Osteoblast (primary cell): ENCODE results near the gene SHFL. TPM values are rescaled to one million over a fixed set of nuclear protein-coding genes. Genes with fewer than 3 reads are reported as not detected.

Experiments used
- DNase-seq: peaks from one replicate; pipeline ENCODE4 v3.0.0; 2011; ENCODE audit warnings: low spot score, mixed read lengths; ENCODE audit not compliant: insufficient read length; ENCODE audit errors: missing footprints
- H2AFZ ChIP-seq: 2 replicates; pipeline ENCODE4 v1.6.0; 2011; ENCODE audit warnings: mild to moderate bottlenecking, low read length
- H3K27ac ChIP-seq: 2 replicates; pipeline ENCODE4 v1.5.1; 2011; ENCODE audit warnings: mild to moderate bottlenecking, low read depth, low read length, moderate library complexity
- H3K27me3 ChIP-seq: 2 replicates; pipeline ENCODE4 v1.6.0; 2012; ENCODE audit warnings: mild to moderate bottlenecking, control low read depth, inconsistent platforms, low read length, moderate library complexity; ENCODE audit not compliant: insufficient read depth
- H3K36me3 ChIP-seq: 2 replicates; pipeline ENCODE4 v1.5.1; 2011; ENCODE audit warnings: mild to moderate bottlenecking, low read length, control low read depth, moderate library complexity; ENCODE audit not compliant: insufficient read depth
- H3K4me1 ChIP-seq: 2 replicates; pipeline ENCODE4 v1.5.1; 2011; ENCODE audit warnings: mild to moderate bottlenecking, low read length, control low read depth, moderate library complexity; ENCODE audit not compliant: insufficient read depth
- H3K4me2 ChIP-seq: 2 replicates; pipeline ENCODE4 v1.6.0; 2011; ENCODE audit warnings: mild to moderate bottlenecking, low read length; ENCODE audit not compliant: insufficient read depth
- H3K4me3 ChIP-seq: fragments of 200-600 bp; sonication (generic); 3 replicates; pipeline ENCODE4 v1.5.1; 2012; ENCODE audit warnings: mild to moderate bottlenecking, low read length, inconsistent platforms; ENCODE audit not compliant: insufficient read depth
- H3K79me2 ChIP-seq: 2 replicates; pipeline ENCODE4 v1.6.0; 2012; ENCODE audit warnings: mild to moderate bottlenecking, low read length, control low read depth, inconsistent platforms; ENCODE audit not compliant: insufficient read depth
- H3K9me3 ChIP-seq: 2 replicates; pipeline ENCODE4 v1.5.1; 2011; ENCODE audit warnings: low read depth, low read length, control low read depth
- H4K20me1 ChIP-seq: 2 replicates; pipeline ENCODE4 v1.6.0; 2012; ENCODE audit warnings: mild to moderate bottlenecking, low read length, control low read depth; ENCODE audit not compliant: insufficient read depth
- total RNA-seq: library from RNA; depleted of rRNA; stranded (reverse); fragments of >200 nt; gene quantifications from 2 replicates; pipeline ENCODE4 v1.2.3, GENCODE V29; 2012
- TF ChIP-seq, protein P1 (sequence below): IDR thresholded peaks from 2 replicates; pipeline ENCODE4 v1.5.1; 2011; ENCODE audit warnings: mild to moderate bottlenecking, low read depth, low read length, moderate library complexity; ENCODE audit errors: extremely low read depth

The SHFL gene
- total RNA-seq, 1 donor: 22.4 TPM

DNA sequence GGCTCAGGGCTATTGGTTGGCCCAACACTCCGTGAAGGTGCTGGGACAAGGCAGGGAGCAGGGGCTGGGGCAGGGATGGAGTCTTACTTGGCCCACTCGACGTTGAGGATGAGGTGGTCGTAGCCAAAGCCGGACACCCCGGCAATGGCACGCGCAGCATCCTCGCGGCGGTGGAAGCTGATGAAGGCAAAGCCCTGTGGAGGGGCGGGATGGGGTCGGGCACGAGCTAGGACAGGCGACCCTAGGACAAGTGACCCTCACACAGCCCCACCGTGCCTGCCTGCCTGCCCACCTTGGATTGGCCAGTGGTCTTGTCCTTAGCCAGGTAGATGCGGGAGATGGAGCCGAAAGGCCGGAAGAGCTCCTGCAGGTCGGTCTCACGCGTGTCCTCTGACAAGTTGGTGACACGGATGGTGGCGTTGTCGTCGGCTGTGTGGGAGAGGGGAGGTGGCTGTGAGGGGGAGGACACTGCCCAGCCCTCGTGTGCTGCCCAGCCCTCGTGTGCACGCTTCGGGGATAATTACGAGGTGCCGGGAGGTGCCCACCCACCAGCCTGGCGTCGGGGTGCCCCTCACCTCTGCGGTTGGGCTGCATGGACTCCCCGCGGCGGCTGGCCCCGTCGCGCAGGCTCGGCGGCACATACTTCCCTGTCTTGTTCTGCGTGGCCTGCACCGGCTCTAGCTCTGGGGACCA is 29.4 kb downstream of the SHFL start:
- Histone ChIP-seq H3K9me3 (no peaks in the 10 kb centered on the region), H3K27me3 (no peaks in the 10 kb centered on the region), H3K36me3 (peaks cover 50% of the 10 kb centered on the region), H2AFZ (no peak overlapping the region), H4K20me1 (peaks cover 17% of the 10 kb centered on the region), H3K4me1 (peaks cover 11% of the 10 kb centered on the region), H3K4me3 (no peak overlapping the region), H3K79me2 (peaks cover 27% of the 10 kb centered on the region), H3K4me2 (no peak overlapping the region), H3K27ac (no peak overlapping the region)
- DNase-seq: peak; percentile 64
- TF ChIP-seq, protein P1, sequence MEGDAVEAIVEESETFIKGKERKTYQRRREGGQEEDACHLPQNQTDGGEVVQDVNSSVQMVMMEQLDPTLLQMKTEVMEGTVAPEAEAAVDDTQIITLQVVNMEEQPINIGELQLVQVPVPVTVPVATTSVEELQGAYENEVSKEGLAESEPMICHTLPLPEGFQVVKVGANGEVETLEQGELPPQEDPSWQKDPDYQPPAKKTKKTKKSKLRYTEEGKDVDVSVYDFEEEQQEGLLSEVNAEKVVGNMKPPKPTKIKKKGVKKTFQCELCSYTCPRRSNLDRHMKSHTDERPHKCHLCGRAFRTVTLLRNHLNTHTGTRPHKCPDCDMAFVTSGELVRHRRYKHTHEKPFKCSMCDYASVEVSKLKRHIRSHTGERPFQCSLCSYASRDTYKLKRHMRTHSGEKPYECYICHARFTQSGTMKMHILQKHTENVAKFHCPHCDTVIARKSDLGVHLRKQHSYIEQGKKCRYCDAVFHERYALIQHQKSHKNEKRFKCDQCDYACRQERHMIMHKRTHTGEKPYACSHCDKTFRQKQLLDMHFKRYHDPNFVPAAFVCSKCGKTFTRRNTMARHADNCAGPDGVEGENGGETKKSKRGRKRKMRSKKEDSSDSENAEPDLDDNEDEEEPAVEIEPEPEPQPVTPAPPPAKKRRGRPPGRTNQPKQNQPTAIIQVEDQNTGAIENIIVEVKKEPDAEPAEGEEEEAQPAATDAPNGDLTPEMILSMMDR: no peak

DNA sequence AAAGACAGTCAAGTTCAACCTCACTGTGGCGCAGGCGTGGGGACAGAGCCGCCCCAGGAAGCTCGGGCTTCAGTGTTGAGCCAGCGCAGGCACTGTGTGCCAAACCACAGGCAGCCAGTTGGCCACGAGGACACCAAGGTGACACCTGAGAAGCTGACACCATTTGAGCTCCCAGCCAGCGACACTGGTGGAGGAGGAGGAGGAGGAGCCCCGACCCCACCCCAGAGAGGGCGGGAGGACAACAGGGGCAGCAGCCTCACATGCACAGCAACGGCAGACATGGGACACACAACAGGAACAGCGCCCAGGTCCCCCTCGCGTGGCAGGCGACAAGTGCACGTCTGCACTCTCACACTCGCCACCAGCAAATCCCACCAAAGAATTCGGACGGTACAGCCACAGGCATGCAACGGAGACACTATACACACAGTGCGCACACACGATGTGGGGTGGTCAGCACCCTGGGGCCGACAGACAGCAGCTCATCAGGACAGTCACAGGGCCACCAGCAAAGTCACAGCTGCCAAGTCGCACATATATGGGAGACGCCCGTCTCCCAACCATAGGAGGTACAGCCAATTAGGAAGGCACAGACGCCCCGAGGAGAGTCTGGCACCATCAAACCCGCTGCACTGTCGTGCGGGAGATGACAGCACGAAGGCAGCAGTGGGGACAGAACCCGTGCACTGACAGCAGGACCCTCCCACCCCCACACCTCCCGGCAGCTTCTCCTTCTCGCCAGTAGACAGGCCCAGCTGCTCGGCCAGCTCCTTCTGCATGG is 30.2 kb downstream of the SHFL start:
- peaks cover 44% of the 10 kb centered on the region for H3K36me3 ChIP-seq
- peak; percentile 49 for DNase-seq
- TF ChIP-seq, protein P1: no peak

DNA sequence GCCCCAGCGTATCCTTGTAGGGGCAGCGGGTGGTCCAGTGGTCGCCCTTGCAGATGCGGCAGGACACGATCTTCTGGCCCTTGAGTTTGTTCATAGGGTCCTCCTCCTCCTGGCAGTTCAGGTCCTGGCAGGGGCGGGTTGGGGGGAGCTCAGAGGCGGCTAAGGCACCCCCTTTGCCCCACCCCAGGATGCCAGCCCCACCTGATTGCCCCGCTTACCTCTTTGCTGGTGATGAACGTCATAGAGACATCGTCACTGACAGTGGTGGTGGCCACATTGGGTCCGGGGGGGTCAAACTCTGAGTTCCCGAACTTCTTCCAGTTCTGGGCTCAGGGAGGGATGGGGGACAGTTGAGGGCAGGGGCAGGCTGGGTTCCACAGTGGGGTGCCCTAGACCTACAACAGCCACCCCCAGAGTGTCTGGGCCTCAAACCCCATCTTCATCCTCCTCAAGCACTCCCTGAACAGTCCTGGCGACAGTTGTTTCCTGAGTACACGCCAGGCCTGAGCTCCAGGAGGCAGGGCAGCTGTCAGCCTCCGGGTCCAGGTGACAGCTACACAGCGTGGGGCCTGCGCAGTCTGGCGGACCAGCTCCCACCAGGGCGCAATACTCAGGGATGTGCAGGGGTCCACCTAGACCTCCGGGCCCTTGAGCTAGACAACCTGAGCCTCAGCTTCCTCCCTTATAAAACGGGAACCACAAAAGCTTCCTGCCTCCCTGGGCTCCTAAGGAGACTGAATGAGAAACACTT is 30.9 kb downstream of the SHFL start:
- H3K4me3 ChIP-seq: no peak overlapping the region
- peaks cover 24% of the 10 kb centered on the region for H3K4me1 ChIP-seq
- peaks cover 41% of the 10 kb centered on the region for H3K36me3 ChIP-seq
- H3K4me2 ChIP-seq: no peak overlapping the region
- TF ChIP-seq, protein P1: no peak
- peak; percentile 49 for DNase-seq
- H4K20me1 ChIP-seq: peaks cover 14% of the 10 kb centered on the region
- no peaks in the 10 kb centered on the region for H3K9me3 ChIP-seq
- no peaks in the 10 kb centered on the region for H3K27me3 ChIP-seq
- no peak overlapping the region for H3K27ac ChIP-seq
- no peak overlapping the region for H2AFZ ChIP-seq
- peaks cover 27% of the 10 kb centered on the region for H3K79me2 ChIP-seq

More for the DNA sequence above, 30.2 kb downstream of the SHFL start:
- H3K4me1 ChIP-seq: peaks cover 17% of the 10 kb centered on the region
- no peak overlapping the region for H3K4me2 ChIP-seq
- H3K27me3 ChIP-seq: no peaks in the 10 kb centered on the region
- H3K4me3 ChIP-seq: no peak overlapping the region
- H3K9me3 ChIP-seq: no peaks in the 10 kb centered on the region
- H3K27ac ChIP-seq: no peak overlapping the region
- peaks cover 17% of the 10 kb centered on the region for H4K20me1 ChIP-seq
- no peak overlapping the region for H2AFZ ChIP-seq
- peaks cover 27% of the 10 kb centered on the region for H3K79me2 ChIP-seq

- Histone ChIP-seq H3K4me1 (peaks cover 26% of the 10 kb centered on the region), H3K4me3 (peak overlapping the region; percentile 94), H4K20me1 (peaks cover 14% of the 10 kb centered on the region), H3K27ac (peak overlapping the region; percentile 91), H3K4me2 (peak overlapping the region; percentile 98), H3K27me3 (no peaks in the 10 kb centered on the region), H3K79me2 (peaks cover 27% of the 10 kb centered on the region), H2AFZ (peak overlapping the region; percentile 76), H3K9me3 (no peaks in the 10 kb centered on the region), H3K36me3 (peaks cover 41% of the 10 kb centered on the region)
- DNase-seq: peak; percentile 83
- TF ChIP-seq, protein P1: no peak
These were observed 32.8 kb downstream of the SHFL start for GRCh38 chr19:10118960-10119359.
